OCI-LY3 (cell line): ENCODE data around the gene LRP1B.

Source experiments
- H2AFZ ChIP-seq: fragments of 200-600, 300-600 bp; shearing (Covaris generic); 2 replicates; pipeline ENCODE4 v1.6.0; 2014; ENCODE audit warnings: antibody characterized with exemption, low read depth, low read length
- H3K27ac ChIP-seq: fragments of 200-600, 300-600 bp; sonication (generic); 2 replicates; pipeline ENCODE4 v1.5.1; 2014; ENCODE audit warnings: mild to moderate bottlenecking, low read length, moderate library complexity, mixed read lengths
- H3K27me3 ChIP-seq: fragments of 200-600, 300-600 bp; sonication (generic); 2 replicates; pipeline ENCODE4 v1.6.1; 2014; ENCODE audit warnings: low read depth, low read length, mixed read lengths
- H3K36me3 ChIP-seq: fragments of 200-600, 300-600 bp; sonication (generic); replicated peaks from 2 replicates; pipeline ENCODE3; 2014; ENCODE audit warnings: low read depth, low read length, mixed read lengths
- H3K4me1 ChIP-seq: fragments of 300-600, 200-600 bp; sonication (generic); 2 replicates; pipeline ENCODE4 v1.6.1; 2014; ENCODE audit warnings: low read length, mixed read lengths
- H3K4me2 ChIP-seq: fragments of 200-600, 300-600 bp; sonication (generic); 2 replicates; pipeline ENCODE4 v1.6.1; 2014; ENCODE audit warnings: low read length, mixed read lengths
- H3K4me3 ChIP-seq: fragments of 300-600, 200-600 bp; sonication (generic); 2 replicates; pipeline ENCODE4 v1.5.1; 2014; ENCODE audit warnings: antibody characterized with exemption, mild to moderate bottlenecking, low read length, moderate library complexity
- H3K79me2 ChIP-seq: fragments of 300-600, 200-600 bp; shearing (Covaris generic); 2 replicates; pipeline ENCODE4 v1.6.1; 2014; ENCODE audit warnings: mild to moderate bottlenecking, low read length, mixed read lengths
- H3K9ac ChIP-seq: fragments of 300-600, 200-600 bp; shearing (Covaris generic); 2 replicates; pipeline ENCODE4 v1.6.0; 2014; ENCODE audit warnings: mild to moderate bottlenecking, low read length, moderate library complexity
- H3K9me3 ChIP-seq: fragments of 200-600, 300-600 bp; shearing (Covaris generic); 2 replicates; pipeline ENCODE4 v1.6.1; 2014; ENCODE audit warnings: low read length, mixed read lengths; ENCODE audit not compliant: insufficient read depth
- H4K20me1 ChIP-seq: fragments of 200-600, 300-600 bp; sonication (generic); 2 replicates; pipeline ENCODE4 v1.6.1; 2016; ENCODE audit warnings: low read length, mixed read lengths; ENCODE audit not compliant: insufficient read depth
- EZH2phosphoT487 ChIP-seq: fragments of 200-600 bp; shearing (Covaris generic); IDR thresholded peaks from 2 replicates; pipeline ENCODE4 v1.6.1; 2018; ENCODE audit warnings: antibody characterized with exemption, mixed run types, low read depth
- TF ChIP-seq, protein P1 (sequence below): fragments of 200-600, 300-600 bp; sonication (generic); IDR thresholded peaks from 2 replicates; pipeline ENCODE4 v1.5.1; 2014; ENCODE audit warnings: antibody characterized with exemption, low read length, low read depth

LRP1B gene

DNA sequence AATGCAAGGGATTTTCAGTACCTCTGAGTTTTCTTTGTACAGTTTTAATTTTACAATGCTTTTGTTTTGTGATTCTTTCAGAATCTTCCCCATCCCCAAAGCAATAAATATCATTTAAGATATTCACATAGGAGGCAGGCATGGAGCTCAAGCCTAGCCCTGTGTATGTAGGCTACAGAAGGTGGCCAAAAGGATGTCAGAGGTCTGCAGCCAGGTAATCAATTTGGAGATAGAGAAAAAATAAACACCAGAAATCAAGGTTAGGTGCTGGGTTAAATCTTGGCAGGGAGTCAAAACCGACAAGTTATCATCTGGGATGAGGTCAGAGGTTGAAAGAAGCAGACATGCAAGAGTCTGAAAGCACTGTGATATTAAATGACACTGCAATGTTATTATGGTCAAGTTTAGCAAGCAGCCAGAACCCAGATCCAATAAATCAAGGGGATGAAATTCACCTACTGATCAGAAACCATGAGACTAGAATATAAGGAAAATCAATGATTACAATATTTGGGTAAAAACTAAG lies 45.1 kb upstream of the LRP1B start:
- Histone ChIP-seq H3K36me3 (no peaks in the 10 kb centered on the region), H2AFZ (no peak overlapping the region), H3K4me2 (no peak overlapping the region), H3K4me1 (no peaks in the 10 kb centered on the region), H3K27me3 (no peaks in the 10 kb centered on the region), H3K4me3 (no peak overlapping the region), H3K9me3 (no peaks in the 10 kb centered on the region), H3K79me2 (no peaks in the 10 kb centered on the region), H3K9ac (no peak overlapping the region), H4K20me1 (no peaks in the 10 kb centered on the region), H3K27ac (no peak overlapping the region)
- TF ChIP-seq, protein P1, sequence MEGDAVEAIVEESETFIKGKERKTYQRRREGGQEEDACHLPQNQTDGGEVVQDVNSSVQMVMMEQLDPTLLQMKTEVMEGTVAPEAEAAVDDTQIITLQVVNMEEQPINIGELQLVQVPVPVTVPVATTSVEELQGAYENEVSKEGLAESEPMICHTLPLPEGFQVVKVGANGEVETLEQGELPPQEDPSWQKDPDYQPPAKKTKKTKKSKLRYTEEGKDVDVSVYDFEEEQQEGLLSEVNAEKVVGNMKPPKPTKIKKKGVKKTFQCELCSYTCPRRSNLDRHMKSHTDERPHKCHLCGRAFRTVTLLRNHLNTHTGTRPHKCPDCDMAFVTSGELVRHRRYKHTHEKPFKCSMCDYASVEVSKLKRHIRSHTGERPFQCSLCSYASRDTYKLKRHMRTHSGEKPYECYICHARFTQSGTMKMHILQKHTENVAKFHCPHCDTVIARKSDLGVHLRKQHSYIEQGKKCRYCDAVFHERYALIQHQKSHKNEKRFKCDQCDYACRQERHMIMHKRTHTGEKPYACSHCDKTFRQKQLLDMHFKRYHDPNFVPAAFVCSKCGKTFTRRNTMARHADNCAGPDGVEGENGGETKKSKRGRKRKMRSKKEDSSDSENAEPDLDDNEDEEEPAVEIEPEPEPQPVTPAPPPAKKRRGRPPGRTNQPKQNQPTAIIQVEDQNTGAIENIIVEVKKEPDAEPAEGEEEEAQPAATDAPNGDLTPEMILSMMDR: no peak
- TF ChIP-seq EZH2phosphoT487: no peak

DNA sequence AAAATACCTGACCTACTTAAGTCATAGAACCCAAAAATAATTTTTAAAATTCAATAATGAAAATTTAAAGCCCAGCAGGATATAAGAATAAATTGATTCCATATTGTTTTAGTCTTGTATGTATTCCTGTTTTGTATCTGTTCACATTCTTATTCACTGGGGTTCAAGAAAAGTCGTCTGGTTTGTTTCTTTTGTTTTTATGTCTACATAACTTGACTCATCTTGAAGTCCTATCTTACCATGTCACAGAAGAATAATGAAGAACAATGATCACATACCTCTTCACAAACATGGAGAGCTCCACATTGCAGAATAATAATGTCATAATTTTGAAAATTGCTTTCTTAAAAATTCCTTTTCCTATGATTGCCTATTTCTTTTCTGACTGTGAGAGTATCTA lies 43.4 kb upstream of the LRP1B start:
- no peaks in the 10 kb centered on the region for H3K79me2 ChIP-seq
- H3K27ac ChIP-seq: no peak overlapping the region
- H3K9me3 ChIP-seq: no peaks in the 10 kb centered on the region
- no peaks in the 10 kb centered on the region for H3K4me1 ChIP-seq
- H4K20me1 ChIP-seq: no peaks in the 10 kb centered on the region
- no peaks in the 10 kb centered on the region for H3K36me3 ChIP-seq
- no peak overlapping the region for H3K4me2 ChIP-seq
- no peak overlapping the region for H2AFZ ChIP-seq
- TF ChIP-seq, protein P1: no peak
- no peak for TF ChIP-seq EZH2phosphoT487
- H3K27me3 ChIP-seq: no peaks in the 10 kb centered on the region
- no peak overlapping the region for H3K9ac ChIP-seq
- no peak overlapping the region for H3K4me3 ChIP-seq

DNA sequence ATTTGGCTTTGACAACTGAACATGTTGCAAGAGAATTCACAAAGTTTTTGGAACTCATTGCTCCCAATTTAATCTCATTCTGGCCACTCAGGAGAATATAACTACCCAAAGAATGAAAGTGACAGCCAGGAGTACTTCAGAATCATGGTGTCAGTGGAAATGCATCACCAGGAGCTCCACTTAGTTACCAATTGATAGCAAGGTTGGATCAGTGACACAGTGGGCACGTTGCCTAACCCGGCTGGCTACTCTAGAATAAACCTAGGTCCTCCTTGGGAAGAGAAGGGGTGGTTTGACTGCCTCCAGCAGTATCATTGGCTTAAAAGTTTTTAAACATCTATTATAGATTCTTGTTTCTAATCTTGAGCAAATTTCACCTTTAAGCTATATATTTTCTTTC lies 40.0 kb upstream of the LRP1B start:
- Histone ChIP-seq H3K27ac (no peak overlapping the region), H3K4me2 (no peak overlapping the region), H2AFZ (no peak overlapping the region), H3K4me1 (no peaks in the 10 kb centered on the region), H3K27me3 (no peaks in the 10 kb centered on the region), H3K79me2 (no peaks in the 10 kb centered on the region), H4K20me1 (no peaks in the 10 kb centered on the region), H3K9ac (no peak overlapping the region), H3K9me3 (no peaks in the 10 kb centered on the region), H3K36me3 (no peaks in the 10 kb centered on the region), H3K4me3 (no peak overlapping the region)
- no peak for TF ChIP-seq EZH2phosphoT487
- TF ChIP-seq, protein P1: no peak

DNA sequence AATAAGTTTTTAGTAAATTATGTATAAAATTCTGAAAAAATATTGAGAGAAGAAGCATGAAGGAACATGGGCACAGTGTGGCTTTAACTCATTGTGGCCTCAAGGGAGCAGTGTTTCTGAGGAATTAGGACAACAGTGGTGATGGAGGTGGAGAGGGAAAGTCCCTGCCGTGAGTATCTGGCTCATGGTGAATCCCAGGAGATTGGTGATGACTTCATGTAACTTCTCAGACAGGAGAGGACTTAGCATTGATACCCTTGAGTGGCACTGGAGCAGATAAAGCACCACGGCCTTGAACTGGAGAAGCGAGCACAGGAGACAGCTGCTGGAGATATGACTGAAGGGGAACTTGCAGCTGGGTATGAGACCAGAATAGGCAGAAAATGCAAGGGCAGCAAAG lies 35.0 kb upstream of the LRP1B start:
- no peak for TF ChIP-seq EZH2phosphoT487
- TF ChIP-seq, protein P1: peak; percentile 57
- no peaks in the 10 kb centered on the region for H3K27me3 ChIP-seq
- H2AFZ ChIP-seq: no peak overlapping the region
- no peaks in the 10 kb centered on the region for H3K4me1 ChIP-seq
- no peaks in the 10 kb centered on the region for H3K79me2 ChIP-seq
- no peaks in the 10 kb centered on the region for H4K20me1 ChIP-seq
- no peak overlapping the region for H3K27ac ChIP-seq
- peak overlapping the region; percentile 46; the same call in 1 of the 2 replicates for H3K4me3 ChIP-seq
- no peaks in the 10 kb centered on the region for H3K36me3 ChIP-seq
- peak overlapping the region; percentile 56 for H3K4me2 ChIP-seq
- H3K9me3 ChIP-seq: no peaks in the 10 kb centered on the region
- no peak overlapping the region for H3K9ac ChIP-seq
